ENCODE data around the gene EDAR.

- TF ChIP-seq POLR2A (IDR thresholded peaks at IDR 0.05; ENCODE audit: borderline replicate concordance, extremely low read depth, insufficient read depth, insufficient read length) (no peak), CTCF (IDR thresholded peaks at IDR 0.05 in 2 of 3, conservative IDR thresholded peaks at IDR 0.05 in 1 of 3; ENCODE audit: borderline replicate concordance in 1 of 3, insufficient read depth in 1 of 3, low read depth in 2 of 3, low read length in 2 of 3) (peak; percentile 77 to 90 (median 87); a peak in 5 of 6 replicates), POLR2AphosphoS5 (IDR thresholded peaks at IDR 0.05; ENCODE audit: low read depth, low read length) (no peak), EZH2phosphoT487 (IDR thresholded peaks at IDR 0.05; ENCODE audit: borderline replicate concordance) (no peak), EZH2 (IDR thresholded peaks at IDR 0.05) (no peak), JUND (IDR thresholded peaks at IDR 0.05) (no peak), FOSL1 (IDR thresholded peaks at IDR 0.05; ENCODE audit: low read depth) (no peak), SRF (IDR thresholded peaks at IDR 0.05; ENCODE audit: low read depth) (no peak)
Measured at GRCh38 chr2:108927936-108928659, 60.9 kb downstream of the EDAR start.
